PFSK-1 (cell line): ENCODE results near the gene NEDD4L.

Experiments used
- FOXP2 ChIP-seq: optimal IDR thresholded peaks from 2 replicates; pipeline ENCODE3; 2011; ENCODE audit warnings: borderline replicate concordance, control low read depth, inconsistent platforms; ENCODE audit not compliant: insufficient read depth; ENCODE audit errors: extremely low read length, extremely low read depth
- POLR2AphosphoS5 ChIP-seq: IDR thresholded peaks from 2 replicates; pipeline ENCODE4 v1.6.1; 2012; ENCODE audit warnings: low read depth, mild to moderate bottlenecking, control low read depth, low read length, moderate library complexity
- REST ChIP-seq, 2 experiments: IDR thresholded peaks; 2 replicates each; pipeline versions ENCODE4 v1.6.1 to v1.8.0; 2011 to 2012; ENCODE audit warnings: low read depth in 2 of 2, low read length in 2 of 2, control low read depth in 1 of 2, inconsistent platforms in 1 of 2, mild to moderate bottlenecking in 1 of 2, moderate library complexity in 1 of 2; ENCODE audit not compliant: insufficient read depth in 1 of 2
- SIN3A ChIP-seq: IDR thresholded peaks from 2 replicates; pipeline ENCODE4 v1.6.1; 2012; ENCODE audit warnings: mild to moderate bottlenecking, low read length, moderate library complexity, borderline replicate concordance; ENCODE audit not compliant: insufficient read depth
- TAF1 ChIP-seq: IDR thresholded peaks from 2 replicates; pipeline ENCODE4 v1.6.1; 2012; ENCODE audit warnings: low read length, control low read depth, borderline replicate concordance; ENCODE audit not compliant: insufficient read depth

NEDD4L gene

GRCh38 chr18:58157237-58157636 is 113.2 kb downstream of the NEDD4L start:
- no peak for TF ChIP-seq REST (IDR thresholded peaks at IDR 0.05; ENCODE audit: insufficient read depth in 1 of 2, low read depth in 2 of 2, low read length in 2 of 2)
- TF ChIP-seq POLR2AphosphoS5, result no peak
- no peak for TF ChIP-seq FOXP2
- no peak for TF ChIP-seq TAF1
- TF ChIP-seq SIN3A, result no peak

- TF ChIP-seq TAF1, result no peak
- no peak for TF ChIP-seq REST (IDR thresholded peaks at IDR 0.05; ENCODE audit: insufficient read depth in 1 of 2, low read depth in 2 of 2, low read length in 2 of 2)
- no peak for TF ChIP-seq FOXP2
- no peak for TF ChIP-seq POLR2AphosphoS5
- no peak for TF ChIP-seq SIN3A
These were observed 114.0 kb downstream of the NEDD4L start for GRCh38 chr18:58158008-58158407.

GRCh38 chr18:58158459-58158858 is 114.4 kb downstream of the NEDD4L start:
- TF ChIP-seq FOXP2 (no peak), POLR2AphosphoS5 (no peak), REST (IDR thresholded peaks at IDR 0.05; ENCODE audit: insufficient read depth in 1 of 2, low read depth in 2 of 2, low read length in 2 of 2) (no peak), SIN3A (no peak), TAF1 (no peak)

- TF ChIP-seq FOXP2, result no peak
These were observed 117.6 kb downstream of the NEDD4L start for GRCh38 chr18:58161659-58162058.

- TF ChIP-seq REST (IDR thresholded peaks at IDR 0.05; ENCODE audit: insufficient read depth in 1 of 2, low read depth in 2 of 2, low read length in 2 of 2) (no peak), SIN3A (no peak), FOXP2 (no peak), TAF1 (no peak), POLR2AphosphoS5 (no peak)
These were observed 118.1 kb downstream of the NEDD4L start for GRCh38 chr18:58162127-58162526.
